Measurements from ENCODE around the gene YDJC. TPM values are rescaled to one million over a fixed set of nuclear protein-coding genes. Genes with fewer than 3 reads are reported as not detected.

Gene YDJC
- total RNA-seq (2022; extraction: Qiagen RNA extraction): 30.2 to 55.0 TPM (median 52.8 TPM) in 5 replicates

GRCh38 chr22:21629255-21630149 lies at the start of gene YDJC:
Gene YDJC, minus strand, starts transcription at chr22:21630022. Its CDS starts 8 bp downstream, at chr22:21630014.

GRCh38 chr22:21641789-21642583 lies 12.2 kb upstream of the YDJC start, which contains the start of gene SDF2L1:
Gene SDF2L1, plus strand, starts transcription at chr22:21642302. Its CDS starts 35 bp downstream, at chr22:21642337.

GRCh38 chr22:21632237-21632895 lies 2.5 kb upstream of the YDJC start, which contains the start of gene CCDC116:
Gene CCDC116, plus strand, starts transcription at chr22:21632760. Its CDS starts 422 bp downstream, at chr22:21633182.

Other genes starting within 250 kb of the YDJC start
- 0.21 to 0.38 TPM (median 0.30 TPM) in 5 replicates for gene RIMBP3B, start 246.3 kb downstream of the YDJC start, total RNA-seq (2022; extraction: Qiagen RNA extraction)
- gene HIC2, start 212.7 kb downstream of the YDJC start, total RNA-seq (2022; extraction: Qiagen RNA extraction): 2.5 to 3.0 TPM (median 2.6 TPM) in 5 replicates
- 0.38 to 1.1 TPM (median 0.69 TPM) in 5 replicates for gene TMEM191C, start 162.6 kb downstream of the YDJC start, total RNA-seq (2022; extraction: Qiagen RNA extraction)
- 0.12 to 0.30 TPM (median 0.14 TPM) in 5 replicates for gene RIMBP3C, start 78.6 kb downstream of the YDJC start, total RNA-seq (2022; extraction: Qiagen RNA extraction)
- 60.4 to 68.6 TPM (median 64.9 TPM) in 5 replicates for gene UBE2L3, start 62.3 kb downstream of the YDJC start, total RNA-seq (2022; extraction: Qiagen RNA extraction)
- gene CCDC116, start 2.7 kb upstream of the YDJC start, total RNA-seq (2022; extraction: Qiagen RNA extraction): 0.05 to 0.06 TPM in 2 of 5 replicates, not detected in the others
- 30.5 to 58.7 TPM (median 50.1 TPM) in 5 replicates for gene SDF2L1, start 12.3 kb upstream of the YDJC start, total RNA-seq (2022; extraction: Qiagen RNA extraction)
- 18.7 to 23.1 TPM (median 21.1 TPM) in 5 replicates for gene PPIL2, start 36.0 kb upstream of the YDJC start, total RNA-seq (2022; extraction: Qiagen RNA extraction)
- gene YPEL1, start 105.8 kb upstream of the YDJC start, total RNA-seq (2022; extraction: Qiagen RNA extraction): 0.14 to 0.47 TPM (median 0.23 TPM) in 5 replicates
- gene MAPK1, start 237.6 kb upstream of the YDJC start, total RNA-seq (2022; extraction: Qiagen RNA extraction): 52.1 to 75.9 TPM (median 64.8 TPM) in 5 replicates